OCI-LY1 (cell line): ENCODE results near the gene LOXL3.

Experiments used
- CTCF ChIP-seq: fragments of 200-600 bp; sonication (generic), shearing (Covaris generic); IDR thresholded peaks from 2 replicates; pipeline ENCODE4 v1.5.1; 2017; ENCODE audit warnings: mild to moderate bottlenecking, antibody characterized with exemption, low read length, moderate library complexity, mixed read lengths
- EZH2 ChIP-seq: fragments of 200-600 bp; sonication (generic), shearing (Covaris generic); IDR thresholded peaks from 2 replicates; pipeline ENCODE4 v1.8.0; 2017; ENCODE audit warnings: borderline replicate concordance, mixed run types, mild to moderate bottlenecking, antibody characterized with exemption, low read length, moderate library complexity, mixed read lengths

GRCh38 chr2:74516650-74517049, 37.1 kb downstream of the LOXL3 start:
- TF ChIP-seq CTCF (no peak), EZH2 (no peak)
